AG08395 (cell line): Measurements from ENCODE around the gene NOD2.

Experiments
- DNase-seq: peaks from one replicate; pipeline ENCODE4 v3.0.0; 2012; ENCODE audit warnings: mixed read lengths, low spot score

NOD2 gene

GRCh38 chr16:50694206-50694605 is 800 bp downstream of the NOD2 start:
- no peak for DNase-seq

- no peak for DNase-seq
Observed at GRCh38 chr16:50695017-50696000, 1.9 kb downstream of the NOD2 start.

GRCh38 chr16:50696126-50696525 is 2.7 kb downstream of the NOD2 start:
- DNase-seq, result no peak

GRCh38 chr16:50696575-50697420 is 3.4 kb downstream of the NOD2 start:
- DNase-seq, result peak; percentile 85

- DNase-seq, result no peak
Observed at GRCh38 chr16:50697421-50697715, 4.0 kb downstream of the NOD2 start.

GRCh38 chr16:50697881-50698767 is 4.7 kb downstream of the NOD2 start:
- peak; percentile 53 for DNase-seq

GRCh38 chr16:50699326-50700159 is 6.1 kb downstream of the NOD2 start:
- DNase-seq, result no peak

- no peak for DNase-seq
Observed at GRCh38 chr16:50702725-50703124, 9.3 kb downstream of the NOD2 start.

GRCh38 chr16:50704245-50704644 is 10.8 kb downstream of the NOD2 start:
- DNase-seq, result no peak

- DNase-seq, result no peak
Observed at GRCh38 chr16:50705436-50706110, 12.2 kb downstream of the NOD2 start.

GRCh38 chr16:50706250-50706649 is 12.8 kb downstream of the NOD2 start:
- DNase-seq, result no peak

GRCh38 chr16:50708373-50709060 is 15.1 kb downstream of the NOD2 start:
- no peak for DNase-seq

GRCh38 chr16:50709061-50709684 is 15.8 kb downstream of the NOD2 start:
- DNase-seq, result no peak

- no peak for DNase-seq
Observed at GRCh38 chr16:50709980-50710379, 16.6 kb downstream of the NOD2 start.

GRCh38 chr16:50711040-50711439 is 17.6 kb downstream of the NOD2 start:
- DNase-seq, result no peak

- DNase-seq, result no peak
Observed at GRCh38 chr16:50711862-50712559, 18.6 kb downstream of the NOD2 start.

GRCh38 chr16:50712560-50712898 is 19.1 kb downstream of the NOD2 start:
- no peak for DNase-seq

GRCh38 chr16:50712956-50713355 is 19.6 kb downstream of the NOD2 start:
- DNase-seq, result no peak

- DNase-seq, result no peak
Observed at GRCh38 chr16:50717091-50717490, 23.7 kb downstream of the NOD2 start.
